Stimulated activated CD4-positive, alpha-beta T cell treated with anti-CD3 and anti-CD28 coated beads, Interleukin-12 subunit alpha, Interleukin-12 subunit beta, amount 100 ng/mL, for 24 hours (primary cell): ENCODE results near the gene ZNF561.

Experiments used
- DNase-seq, 2 experiments: peaks; one replicate each; pipeline ENCODE4 v3.0.0-alpha.2; 2020; ENCODE audit warnings: low read depth in 2 of 2

ZNF561 gene

DNA sequence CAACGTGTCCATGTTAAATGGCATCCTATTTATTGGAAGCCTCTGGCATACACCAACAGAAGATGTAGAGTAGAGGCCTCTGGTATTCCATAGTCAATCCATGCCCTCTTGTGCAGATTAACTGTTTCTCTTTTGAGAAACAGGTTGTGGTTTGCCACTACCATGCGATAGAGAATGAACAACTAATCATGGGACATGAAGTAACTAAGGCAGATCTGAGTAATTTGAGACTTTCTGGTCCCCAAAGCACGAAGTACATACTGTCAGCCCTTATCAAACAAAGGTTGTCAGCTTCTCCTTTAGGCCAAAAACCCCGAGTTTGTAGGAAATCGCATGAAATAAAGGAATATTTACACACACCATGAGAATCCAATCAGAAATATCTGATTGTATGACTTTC is 40.3 kb downstream of the ZNF561 start:
- no peak for DNase-seq

DNA sequence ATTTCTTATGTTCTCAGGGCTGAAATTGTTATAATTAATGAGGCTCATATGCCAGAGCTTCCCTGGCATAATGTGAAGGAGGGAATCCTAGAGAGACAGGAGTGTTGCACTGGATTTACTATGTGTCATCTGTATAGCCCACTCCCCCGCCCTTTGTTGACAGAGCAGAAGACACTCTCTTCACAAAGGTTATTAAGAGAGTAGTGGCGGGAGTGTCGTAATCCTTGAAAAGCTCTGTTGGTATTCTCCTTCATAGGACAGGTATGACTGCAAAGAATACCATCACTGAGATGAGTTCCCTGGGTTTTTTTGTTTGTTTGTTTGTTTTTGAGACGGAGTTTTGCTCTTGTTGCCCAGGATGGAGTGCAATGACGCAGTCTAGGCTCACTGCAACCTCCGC is 50.8 kb downstream of the ZNF561 start:
- no peak for DNase-seq

DNA sequence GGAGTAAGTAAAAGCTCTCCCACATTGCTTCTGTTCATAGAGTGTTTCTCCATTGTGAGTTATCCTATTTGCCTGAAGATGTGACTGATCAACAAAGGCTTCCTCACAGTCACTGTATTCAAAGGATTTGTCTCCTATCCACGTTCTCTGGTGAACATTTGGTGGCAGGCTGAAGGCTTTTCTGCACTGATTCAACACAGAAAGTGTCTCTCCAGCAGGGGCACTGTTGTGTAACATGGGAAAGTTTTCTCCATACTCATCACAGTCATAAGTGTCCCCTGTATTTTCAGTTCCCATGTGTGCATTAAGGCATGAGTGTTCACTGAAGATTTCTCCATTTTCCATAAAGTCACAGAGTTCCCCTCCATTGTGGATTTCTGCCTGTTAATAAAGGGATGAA is 54.3 kb downstream of the ZNF561 start:
- DNase-seq: no peak

DNA sequence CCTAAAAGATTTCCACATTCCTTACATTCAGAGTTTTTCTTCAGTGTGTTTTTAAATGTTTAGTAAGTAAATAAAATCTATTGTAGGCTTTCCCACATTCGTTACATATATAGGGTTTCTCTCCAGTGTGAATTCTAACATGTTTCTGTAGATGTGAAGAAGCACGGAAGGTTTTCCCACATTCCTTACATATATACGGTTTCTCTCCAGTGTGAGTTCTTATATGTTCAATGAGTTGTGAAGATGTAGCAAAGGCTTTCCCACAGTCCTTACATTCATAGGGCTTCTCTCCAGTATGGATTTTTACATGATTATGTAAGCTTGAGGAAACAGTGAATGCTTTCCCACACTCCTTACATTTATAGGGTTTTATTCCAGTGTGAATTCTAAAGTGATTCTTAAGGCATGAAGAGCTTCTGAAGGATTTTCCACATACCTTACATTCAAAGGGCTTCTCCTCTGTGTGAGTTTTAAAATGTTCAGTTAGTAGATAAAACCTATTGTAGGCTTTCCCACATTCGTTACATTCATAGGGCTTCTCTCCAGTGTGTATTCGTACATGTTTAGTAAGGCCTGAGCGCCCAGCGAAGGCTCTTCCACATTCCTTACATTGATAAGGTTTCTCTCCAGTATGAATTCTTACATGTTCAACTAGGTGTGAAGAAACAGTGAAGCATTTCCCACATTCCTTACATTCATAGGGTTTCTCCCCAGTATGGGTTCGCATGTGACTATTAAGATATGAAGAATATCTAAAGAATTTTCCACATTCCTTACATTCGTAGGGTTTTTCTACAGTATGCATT is 54.9 kb downstream of the ZNF561 start:
- DNase-seq: no peak
